K562 (cell line): ENCODE measurements around the gene NUDT14.

Experiments used
- BCL6 ChIP-seq: fragments of 250-450 bp; sonication (Bioruptor Pico); IDR thresholded peaks from 2 replicates; pipeline ENCODE4 v1.4.0; 2020
- CBX8 ChIP-seq: fragments of 200-600 bp; sonication (generic); IDR thresholded peaks from 2 replicates; pipeline ENCODE4 v1.6.1; 2012; ENCODE audit warnings: borderline replicate concordance, mixed run types, low read depth, mild to moderate bottlenecking, moderate library complexity, mixed read lengths, low read length, control low read depth, inconsistent platforms; ENCODE audit not compliant: poor library complexity, severe bottlenecking; ENCODE audit errors: extremely low read depth
- EZH2 ChIP-seq: IDR thresholded peaks from 2 replicates; pipeline ENCODE4 v1.6.1; 2012; ENCODE audit warnings: low read depth, mild to moderate bottlenecking, inconsistent platforms, low read length, borderline replicate concordance
- FOSL1 ChIP-seq: fragments of 200-800 bp; sonication (Bioruptor generic); conservative IDR thresholded peaks from 2 replicates; pipeline ENCODE4 v1.6.1; 2016; ENCODE audit warnings: missing genetic modification characterization, missing compliant biosample characterization
- FOXM1 ChIP-seq, 2 experiments: fragments of 450-650 bp in 1 of 2; sonication (generic) in 1 of 2; formaldehyde crosslinking in 1 of 2; IDR thresholded peaks; 2 replicates each; pipeline versions ENCODE4 v1.6.1 to v1.9.0; 2017 to 2022; ENCODE audit warnings: low read depth in 2 of 2, mild to moderate bottlenecking in 2 of 2, missing genetic modification reagents in 1 of 2, moderate library complexity in 1 of 2
- FOXP1 ChIP-seq: sonication (generic); formaldehyde crosslinking; IDR thresholded peaks from 2 replicates; pipeline ENCODE4 v1.8.0; 2022; ENCODE audit warnings: mild to moderate bottlenecking, missing genetic modification reagents
- MEIS2 ChIP-seq: fragments of 450-650 bp; IDR thresholded peaks from 2 replicates; pipeline ENCODE4 v1.6.1; 2014; ENCODE audit warnings: mild to moderate bottlenecking; ENCODE audit not compliant: partially characterized antibody
- POLR2AphosphoS5 ChIP-seq: IDR thresholded peaks from 2 replicates; pipeline ENCODE4 v1.6.1; 2011; ENCODE audit warnings: mild to moderate bottlenecking, low read depth, low read length, moderate library complexity; ENCODE audit not compliant: control insufficient read depth, insufficient read depth
- SIX5 ChIP-seq, 2 experiments: IDR thresholded peaks; 2 replicates each; pipeline ENCODE4 v1.6.1; 2011; ENCODE audit warnings: low read length in 2 of 2, borderline replicate concordance in 1 of 2, low read depth in 1 of 2, mild to moderate bottlenecking in 1 of 2, moderate library complexity in 1 of 2; ENCODE audit not compliant: insufficient read depth in 1 of 2
- SPI1 ChIP-seq: IDR thresholded peaks from 2 replicates; pipeline ENCODE4 v1.6.1; 2011; ENCODE audit warnings: low read depth, low read length, control low read depth, borderline replicate concordance
- TAF1 ChIP-seq: IDR thresholded peaks from 2 replicates; pipeline ENCODE4 v1.6.1; 2011; ENCODE audit warnings: mild to moderate bottlenecking, low read length, moderate library complexity; ENCODE audit not compliant: insufficient read depth, control insufficient read depth, severe bottlenecking; ENCODE audit errors: extremely low read depth
- TF ChIP-seq, protein P1 (sequence below): sonication (generic); formaldehyde crosslinking; IDR thresholded peaks from 2 replicates; pipeline ENCODE4 v1.5.0; 2020; ENCODE audit warnings: missing genetic modification reagents
- TF ChIP-seq, protein P2 (sequence below), 2 experiments: fragments of 450-650 bp; IDR thresholded peaks; 2 replicates each; pipeline ENCODE4 v1.6.1; 2016

DNA sequence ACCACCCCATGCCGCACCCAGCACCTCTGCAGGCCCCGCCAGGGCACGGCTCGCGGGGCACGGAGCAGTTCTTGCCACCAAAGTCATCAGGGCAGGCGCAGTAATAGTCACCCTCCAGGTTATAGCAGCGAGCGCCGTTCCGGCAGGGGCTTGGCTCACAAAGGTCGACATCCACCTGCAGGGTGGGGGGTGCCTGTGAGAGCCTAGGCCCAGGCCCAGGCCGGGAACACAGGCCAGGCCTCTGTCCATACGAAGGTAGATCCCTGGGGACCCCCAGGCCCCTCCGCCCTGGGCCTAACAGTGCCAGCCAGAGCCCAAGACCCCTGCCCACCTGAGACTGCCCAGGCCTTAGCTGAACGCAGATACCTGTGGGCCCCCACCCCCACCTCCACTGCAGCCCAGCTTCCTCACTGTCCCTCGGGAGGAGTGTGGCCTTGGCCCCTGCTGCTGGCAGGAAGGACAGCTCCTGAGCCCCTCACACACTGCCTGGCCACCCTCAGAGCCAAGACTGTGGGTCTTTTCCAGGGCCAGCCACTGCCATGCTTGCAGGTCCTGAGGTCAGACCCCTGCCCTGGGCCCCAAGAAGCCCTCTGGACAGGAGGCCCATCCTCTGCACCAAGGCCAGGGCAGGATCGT lies 31.8 kb downstream of the NUDT14 start:
- TF ChIP-seq FOXP1 (CRISPR knock-in tag) (no peak), POLR2AphosphoS5 (no peak), EZH2 (no peak), BCL6 (no peak), FOSL1 (tag) (no peak), CBX8 (no peak), SIX5 (IDR thresholded peaks at IDR 0.05; ENCODE audit: borderline replicate concordance in 1 of 2, insufficient read depth in 1 of 2, low read depth in 1 of 2, low read length in 2 of 2) (no peak), TAF1 (no peak), SPI1 (no peak), FOXM1 (IDR thresholded peaks at IDR 0.05; ENCODE audit: low read depth) (no peak), FOXM1 (CRISPR knock-in tag; IDR thresholded peaks at IDR 0.05; ENCODE audit: low read depth) (no peak), MEIS2 (no peak)
- TF ChIP-seq, protein P1, sequence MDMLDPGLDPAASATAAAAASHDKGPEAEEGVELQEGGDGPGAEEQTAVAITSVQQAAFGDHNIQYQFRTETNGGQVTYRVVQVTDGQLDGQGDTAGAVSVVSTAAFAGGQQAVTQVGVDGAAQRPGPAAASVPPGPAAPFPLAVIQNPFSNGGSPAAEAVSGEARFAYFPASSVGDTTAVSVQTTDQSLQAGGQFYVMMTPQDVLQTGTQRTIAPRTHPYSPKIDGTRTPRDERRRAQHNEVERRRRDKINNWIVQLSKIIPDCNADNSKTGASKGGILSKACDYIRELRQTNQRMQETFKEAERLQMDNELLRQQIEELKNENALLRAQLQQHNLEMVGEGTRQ (CRISPR knock-in tag), result no peak
- TF ChIP-seq, protein P2, sequence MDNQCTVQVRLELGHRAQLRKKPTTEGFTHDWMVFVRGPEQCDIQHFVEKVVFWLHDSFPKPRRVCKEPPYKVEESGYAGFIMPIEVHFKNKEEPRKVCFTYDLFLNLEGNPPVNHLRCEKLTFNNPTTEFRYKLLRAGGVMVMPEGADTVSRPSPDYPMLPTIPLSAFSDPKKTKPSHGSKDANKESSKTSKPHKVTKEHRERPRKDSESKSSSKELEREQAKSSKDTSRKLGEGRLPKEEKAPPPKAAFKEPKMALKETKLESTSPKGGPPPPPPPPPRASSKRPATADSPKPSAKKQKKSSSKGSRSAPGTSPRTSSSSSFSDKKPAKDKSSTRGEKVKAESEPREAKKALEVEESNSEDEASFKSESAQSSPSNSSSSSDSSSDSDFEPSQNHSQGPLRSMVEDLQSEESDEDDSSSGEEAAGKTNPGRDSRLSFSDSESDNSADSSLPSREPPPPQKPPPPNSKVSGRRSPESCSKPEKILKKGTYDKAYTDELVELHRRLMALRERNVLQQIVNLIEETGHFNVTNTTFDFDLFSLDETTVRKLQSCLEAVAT (IDR thresholded peaks at IDR 0.05), result no peak
